Uterus (tissue), 4 donors: ENCODE results near the gene NR2E1. TPM values are rescaled to one million over a fixed set of nuclear protein-coding genes. Genes with fewer than 3 reads are reported as not detected.

Experiments
- DNase-seq, 2 donors: peaks; one replicate each; pipeline ENCODE4 v3.0.0-alpha.2; 2019 to 2020
- H3K27ac ChIP-seq, 2 donors: fragments of 200-600 bp; sonication (generic); 1 replicate in 1 of 2; 2 replicates in 1 of 2; pipeline ENCODE4 v1.5.1; 2016 to 2018
- H3K27me3 ChIP-seq, 2 donors: fragments of 200-600 bp; sonication (generic); one replicate each; pipeline ENCODE4 v1.5.1; 2018 to 2019; ENCODE audit warnings: control low read depth in 1 of 2
- H3K36me3 ChIP-seq, 2 donors: fragments of 200-600 bp; sonication (generic); one replicate each; pipeline ENCODE4 v1.5.1; 2019; ENCODE audit warnings: control low read depth in 1 of 2
- H3K4me1 ChIP-seq, 2 donors: fragments of 200-600 bp; sonication (generic); one replicate each; pipeline ENCODE4 v1.5.1; 2018 to 2019; ENCODE audit warnings: control low read depth in 1 of 2
- H3K4me3 ChIP-seq, 2 donors: fragments of 200-600 bp; sonication (generic); 1 replicate in 1 of 2; 2 replicates in 1 of 2; pipeline ENCODE4 v1.5.1; 2018 to 2019; ENCODE audit warnings: mild to moderate bottlenecking in 1 of 2
- H3K9me3 ChIP-seq, 2 donors: fragments of 200-600 bp; sonication (generic); one replicate each; pipeline ENCODE4 v1.5.1; 2019; ENCODE audit warnings: control low read depth in 1 of 2
- CTCF ChIP-seq, 4 experiments: fragments of 200-600 bp in 2 of 4; fragments of 450-650 bp in 2 of 4; sonication (generic) in 2 of 4; IDR thresholded peaks; one replicate each; pipeline ENCODE4 v1.5.1; 2016 to 2019; ENCODE audit warnings: antibody characterized with exemption in 4 of 4, mild to moderate bottlenecking in 2 of 4, moderate library complexity in 1 of 4
- POLR2A ChIP-seq, 2 donors: fragments of 450-650 bp; IDR thresholded peaks; one replicate each; pipeline ENCODE4 v1.6.1; 2016; ENCODE audit warnings: antibody characterized with exemption in 2 of 2, mild to moderate bottlenecking in 1 of 2, moderate library complexity in 1 of 2
- intact Hi-C: fragments of 100-400 bp; cut with DNase I; formaldehyde crosslinking; loops from one replicate; pipeline ENCODE4 v1.15.1; 2023; ENCODE audit warnings: low total_unique reads
- total RNA-seq, 4 donors: library from RNA; depleted of rRNA in 3 of 4; stranded (reverse); fragments of >200 nt in 3 of 4; gene quantifications; one replicate each; pipeline versions ENCODE4 v1.1.0 to v1.2.4, GENCODE V29; 2014 to 2023
- donor health status: DM: yes; HTN: yes; CAD: no.

NR2E1 gene
- total RNA-seq, 4 donors from 2014 or later, result not detected

GRCh38 chr6:108168501-108169463 lies 3.0 kb downstream of the NR2E1 start:
- Histone ChIP-seq H3K4me3 (no peak overlapping the region), H3K27ac (no peak overlapping the region), H3K4me1 (peaks cover 0 to 35% of the 10 kb centered on the region in 2 donors), H3K9me3 (no peaks in the 10 kb centered on the region), H3K36me3 (no peaks in the 10 kb centered on the region), H3K27me3 (peaks cover 28 to 65% of the 10 kb centered on the region in 2 donors)
- DNase-seq, result no peak
- TF ChIP-seq CTCF (IDR thresholded peaks at IDR 0.05) (no peak), POLR2A (IDR thresholded peaks at IDR 0.05) (no peak)
- intact Hi-C loops, result no loop called here

DNA sequence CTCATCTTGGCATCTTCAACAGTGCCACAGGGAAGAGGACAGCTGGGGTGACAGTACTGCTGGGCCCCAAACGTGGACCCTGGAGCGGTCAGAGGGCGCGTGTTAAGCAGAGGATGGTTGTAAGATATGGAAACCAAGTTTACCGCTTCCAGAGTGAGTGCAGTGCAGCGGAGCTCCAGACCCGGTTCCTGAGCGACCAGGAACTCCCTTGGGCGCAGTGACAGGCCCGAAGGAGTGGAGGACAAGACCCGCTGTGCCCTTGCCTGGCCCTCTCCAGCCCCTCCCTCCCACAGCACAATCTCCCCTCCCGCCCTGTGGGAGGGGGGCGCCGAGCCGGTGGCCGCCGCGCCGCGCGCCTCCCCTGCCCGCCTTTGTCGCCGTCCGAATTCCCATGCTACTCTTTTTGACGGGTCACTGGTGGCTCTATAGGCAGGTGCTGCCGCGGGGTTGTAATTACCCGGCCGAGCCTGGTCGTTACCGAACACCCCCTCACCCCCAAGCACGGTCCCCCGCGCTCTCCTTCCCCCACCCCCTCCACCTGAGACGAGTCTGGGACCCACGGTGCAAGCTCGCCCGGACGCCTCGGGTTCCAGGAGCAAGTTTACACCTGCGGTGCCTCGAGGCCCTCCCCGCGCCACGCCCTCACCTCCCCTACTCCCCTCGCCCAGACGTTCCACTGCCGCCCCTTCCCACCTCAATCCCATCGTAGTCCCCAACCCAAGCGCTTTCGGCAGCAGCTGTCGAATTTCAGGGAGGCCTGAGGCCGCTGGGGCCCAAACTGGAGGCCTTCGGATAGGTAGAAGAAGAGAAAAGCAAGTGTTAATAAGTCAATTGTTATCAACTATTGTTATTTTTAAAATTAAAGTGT lies 3.9 kb downstream of the NR2E1 start:
- Histone ChIP-seq H3K9me3 (no peaks in the 10 kb centered on the region), H3K27me3 (peaks cover 21 to 65% of the 10 kb centered on the region in 2 donors), H3K27ac (no peak overlapping the region), H3K36me3 (no peaks in the 10 kb centered on the region), H3K4me3 (no peak overlapping the region), H3K4me1 (peaks cover 0 to 31% of the 10 kb centered on the region in 2 donors)
- no peak for DNase-seq
- TF ChIP-seq POLR2A (IDR thresholded peaks at IDR 0.05) (no peak), CTCF (IDR thresholded peaks at IDR 0.05) (no peak)
- intact Hi-C loops, result no loop called here

DNA sequence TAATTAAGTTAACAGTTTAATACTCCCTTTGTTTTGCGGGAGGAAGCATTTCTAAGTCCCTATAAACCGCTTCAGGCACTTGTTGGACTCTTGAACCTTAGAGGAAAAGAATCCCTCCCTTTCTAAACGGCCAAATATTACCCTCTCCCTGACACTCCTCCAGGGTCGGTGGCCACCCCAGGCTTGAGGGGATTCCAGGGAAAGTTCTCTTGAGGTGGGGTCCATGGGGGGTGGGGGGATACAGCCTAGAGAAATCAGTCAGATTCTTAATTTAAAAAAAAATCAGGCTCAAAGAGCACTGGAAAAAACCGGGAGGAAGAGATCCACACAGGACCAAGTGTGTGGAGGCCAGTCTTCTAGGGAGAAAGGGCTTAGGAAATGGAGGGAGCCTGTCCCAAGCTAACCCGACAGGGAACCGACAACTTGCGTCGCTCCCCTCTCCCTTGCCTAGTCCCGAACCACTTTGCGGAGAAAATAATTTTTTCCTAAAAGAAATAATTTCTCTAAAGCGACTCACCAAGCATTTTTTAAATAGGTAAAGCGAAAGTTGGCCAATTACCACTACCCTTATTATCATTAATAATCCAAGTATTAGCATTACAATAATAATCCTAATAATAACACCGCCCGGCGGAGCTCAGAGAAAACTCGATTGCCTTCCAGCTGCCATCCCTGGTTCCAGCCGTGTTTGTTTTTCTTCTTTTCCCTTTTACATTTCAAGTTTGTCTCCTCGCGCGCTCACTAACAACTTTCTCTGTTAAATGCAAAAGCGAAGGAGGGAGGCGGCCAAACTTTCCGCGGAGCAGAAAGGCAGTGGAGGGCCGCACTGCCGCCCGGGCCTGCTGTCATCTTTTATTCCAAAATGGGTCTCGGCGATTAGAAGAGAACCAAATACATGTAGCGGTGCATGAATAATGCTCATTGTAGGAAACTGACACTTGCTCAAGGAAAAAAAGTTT lies 4.8 kb downstream of the NR2E1 start:
- no peaks in the 10 kb centered on the region for H3K9me3 ChIP-seq
- TF ChIP-seq CTCF (IDR thresholded peaks at IDR 0.05) (no peak), POLR2A (IDR thresholded peaks at IDR 0.05) (no peak)
- intact Hi-C loops, result no loop called here
- no peaks in the 10 kb centered on the region for H3K36me3 ChIP-seq
- H3K27me3 ChIP-seq, result peaks cover 19 to 65% of the 10 kb centered on the region in 2 donors
- no peak overlapping the region for H3K4me3 ChIP-seq
- DNase-seq, result no peak
- H3K4me1 ChIP-seq, result peaks cover 0 to 25% of the 10 kb centered on the region in 2 donors
- no peak overlapping the region for H3K27ac ChIP-seq

- Histone ChIP-seq H3K27ac (no peak overlapping the region), H3K9me3 (no peaks in the 10 kb centered on the region), H3K27me3 (peaks cover 27 to 66% of the 10 kb centered on the region in 2 donors), H3K4me1 (peaks cover 0 to 24% of the 10 kb centered on the region in 2 donors), H3K4me3 (no peak overlapping the region), H3K36me3 (no peaks in the 10 kb centered on the region)
- DNase-seq, result no peak
- intact Hi-C loops, result no loop called here
- TF ChIP-seq CTCF (IDR thresholded peaks at IDR 0.05), result no peak
These were observed 5.6 kb downstream of the NR2E1 start for GRCh38 chr6:108171291-108171917.
